Measurements from ENCODE around the gene AMH.

The AMH gene

DNA sequence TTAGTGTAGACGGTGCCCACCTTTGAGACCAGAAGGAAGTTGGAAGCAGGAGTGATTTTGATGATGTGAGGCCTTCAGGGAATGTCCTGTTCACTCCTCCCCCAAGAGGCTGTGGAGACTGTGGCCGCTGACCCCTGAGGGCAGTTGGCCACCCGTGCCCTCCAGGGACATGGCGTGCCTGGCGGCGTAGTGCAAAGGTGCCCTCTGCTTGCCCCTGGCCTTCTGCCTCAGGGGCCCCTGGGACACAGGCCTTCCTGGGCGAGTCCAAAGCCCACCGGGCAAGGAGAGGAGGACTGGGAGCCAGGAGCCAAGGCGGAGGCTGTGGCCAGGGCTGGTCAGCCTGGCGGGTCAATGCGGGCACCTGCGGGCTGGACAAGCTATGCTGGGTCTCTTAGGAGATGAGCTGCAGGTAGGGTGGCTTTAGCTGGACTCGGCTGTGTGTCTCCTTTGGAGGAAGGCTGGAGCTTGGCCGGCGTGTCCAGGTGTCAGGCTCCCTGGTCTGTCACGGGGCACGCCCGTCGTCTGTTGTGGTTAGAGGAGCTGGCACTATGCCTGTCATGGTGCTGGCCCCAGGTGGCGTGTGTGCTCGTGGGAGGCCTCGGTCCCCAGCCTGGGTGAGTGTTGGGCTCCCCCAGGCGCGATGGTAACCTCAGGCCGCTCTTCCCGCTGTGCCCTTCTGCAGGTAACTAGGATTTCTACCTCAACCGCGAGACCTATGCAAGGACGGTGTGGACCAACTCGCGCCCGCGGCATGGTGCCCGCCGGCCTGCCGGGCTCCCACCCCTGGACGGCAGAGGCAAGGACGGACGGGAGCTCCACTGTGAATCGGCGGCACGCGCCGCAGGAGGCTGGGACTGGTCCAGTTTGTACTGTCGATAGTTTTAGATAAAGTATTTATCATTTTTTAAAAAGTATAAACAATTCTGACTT is 19.8 kb upstream of the AMH start:
- POLR2A ChIA-PET, result no interaction called here
- no peak for DNase-seq (ENCODE audit: extremely low spot score)
- CTCF ChIA-PET, result interaction anchor here (0.9 to 1.3 kb wide), 5 partner anchors 8 to 163 kb away, joined by 3 to 4 read pairs (median 3); no protein-coding TSS in a partner anchor
- TF ChIP-seq, protein P1, sequence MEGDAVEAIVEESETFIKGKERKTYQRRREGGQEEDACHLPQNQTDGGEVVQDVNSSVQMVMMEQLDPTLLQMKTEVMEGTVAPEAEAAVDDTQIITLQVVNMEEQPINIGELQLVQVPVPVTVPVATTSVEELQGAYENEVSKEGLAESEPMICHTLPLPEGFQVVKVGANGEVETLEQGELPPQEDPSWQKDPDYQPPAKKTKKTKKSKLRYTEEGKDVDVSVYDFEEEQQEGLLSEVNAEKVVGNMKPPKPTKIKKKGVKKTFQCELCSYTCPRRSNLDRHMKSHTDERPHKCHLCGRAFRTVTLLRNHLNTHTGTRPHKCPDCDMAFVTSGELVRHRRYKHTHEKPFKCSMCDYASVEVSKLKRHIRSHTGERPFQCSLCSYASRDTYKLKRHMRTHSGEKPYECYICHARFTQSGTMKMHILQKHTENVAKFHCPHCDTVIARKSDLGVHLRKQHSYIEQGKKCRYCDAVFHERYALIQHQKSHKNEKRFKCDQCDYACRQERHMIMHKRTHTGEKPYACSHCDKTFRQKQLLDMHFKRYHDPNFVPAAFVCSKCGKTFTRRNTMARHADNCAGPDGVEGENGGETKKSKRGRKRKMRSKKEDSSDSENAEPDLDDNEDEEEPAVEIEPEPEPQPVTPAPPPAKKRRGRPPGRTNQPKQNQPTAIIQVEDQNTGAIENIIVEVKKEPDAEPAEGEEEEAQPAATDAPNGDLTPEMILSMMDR (IDR thresholded peaks at IDR 0.05; ENCODE audit: control extremely low read depth, extremely low read depth, low read depth, missing control alignments), result no peak

DNA sequence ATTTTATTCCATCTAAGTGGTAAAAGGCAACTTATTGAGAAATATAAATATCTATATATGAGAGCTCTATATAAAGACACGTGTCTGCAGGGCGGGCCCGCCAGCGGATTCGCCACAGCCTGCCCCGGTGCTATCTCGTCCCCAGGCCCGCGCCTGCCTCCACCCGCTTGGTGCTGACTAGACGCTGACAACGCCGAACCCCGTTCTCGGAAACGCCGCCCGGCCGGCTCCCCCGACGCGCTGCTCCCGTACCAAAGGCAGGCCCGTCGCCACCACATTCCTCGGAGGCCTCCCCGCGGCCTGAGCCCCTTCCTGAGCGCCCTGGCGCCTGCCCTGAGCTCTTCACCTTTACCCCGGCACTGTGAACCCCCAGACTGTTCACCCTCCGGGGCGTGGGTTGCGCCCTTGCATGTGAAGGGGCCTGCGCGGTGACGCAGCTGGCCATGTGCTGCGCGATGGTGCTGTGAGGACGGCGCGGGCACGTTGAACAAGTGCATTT is 19.0 kb upstream of the AMH start:
- ChIA-PET CTCF (interaction anchor here (0.9 to 1.3 kb wide), 7 partner anchors 9 to 341 kb away, joined by 3 to 4 read pairs (median 3); no protein-coding TSS in a partner anchor), POLR2A (no interaction called here)
- TF ChIP-seq, protein P1 (IDR thresholded peaks at IDR 0.05; ENCODE audit: control extremely low read depth, extremely low read depth, low read depth, missing control alignments), result no peak
- DNase-seq (ENCODE audit: extremely low spot score), result no peak

DNA sequence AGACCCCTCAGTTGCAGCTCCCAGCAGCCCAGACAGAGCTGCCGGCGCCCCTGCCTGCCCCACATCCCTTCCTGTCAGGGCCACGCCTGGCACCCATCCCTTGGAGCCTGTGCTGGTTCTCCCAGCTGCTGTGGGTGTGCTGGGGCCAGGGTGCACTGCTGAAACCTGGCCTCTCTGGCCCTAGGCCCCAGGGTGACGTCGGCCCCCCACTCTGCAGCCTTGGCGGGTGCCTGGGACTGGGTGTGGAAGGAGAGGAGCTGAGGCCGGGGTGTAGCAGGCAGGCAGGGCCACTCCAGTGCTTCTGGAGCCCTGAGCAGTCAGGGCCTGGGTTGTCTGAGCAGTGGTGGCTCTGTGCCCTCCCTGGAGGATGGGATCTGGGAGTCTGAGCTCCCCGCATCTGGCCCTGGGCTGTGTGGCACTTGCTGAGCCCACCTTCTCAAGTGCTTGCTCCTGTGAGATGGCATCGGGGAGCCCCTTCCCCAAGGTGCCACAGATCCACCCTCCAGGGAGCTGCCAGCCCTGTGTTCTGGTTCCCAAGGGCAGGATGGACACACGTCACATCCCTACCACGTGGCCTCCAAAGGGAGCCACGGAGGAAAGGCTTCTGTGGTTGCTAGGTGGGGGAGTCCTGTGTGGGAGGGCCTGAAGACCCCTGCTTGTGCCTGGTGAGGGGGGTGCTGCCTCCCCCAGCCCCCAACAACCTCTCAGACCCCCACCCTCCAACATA is 18.2 kb upstream of the AMH start:
- TF ChIP-seq, protein P1 (IDR thresholded peaks at IDR 0.05; ENCODE audit: control extremely low read depth, extremely low read depth, low read depth, missing control alignments), result no peak
- CTCF ChIA-PET, result interaction anchor here (1.0 to 1.3 kb wide), 6 partner anchors 30 to 342 kb away, joined by 3 to 4 read pairs (median 3); no protein-coding TSS in a partner anchor
- DNase-seq (ENCODE audit: extremely low spot score), result no peak
- POLR2A ChIA-PET, result interaction anchor here (0.6 kb wide), 1 partner anchor 85 kb away, joined by 9 read pairs; no protein-coding TSS in a partner anchor

DNA sequence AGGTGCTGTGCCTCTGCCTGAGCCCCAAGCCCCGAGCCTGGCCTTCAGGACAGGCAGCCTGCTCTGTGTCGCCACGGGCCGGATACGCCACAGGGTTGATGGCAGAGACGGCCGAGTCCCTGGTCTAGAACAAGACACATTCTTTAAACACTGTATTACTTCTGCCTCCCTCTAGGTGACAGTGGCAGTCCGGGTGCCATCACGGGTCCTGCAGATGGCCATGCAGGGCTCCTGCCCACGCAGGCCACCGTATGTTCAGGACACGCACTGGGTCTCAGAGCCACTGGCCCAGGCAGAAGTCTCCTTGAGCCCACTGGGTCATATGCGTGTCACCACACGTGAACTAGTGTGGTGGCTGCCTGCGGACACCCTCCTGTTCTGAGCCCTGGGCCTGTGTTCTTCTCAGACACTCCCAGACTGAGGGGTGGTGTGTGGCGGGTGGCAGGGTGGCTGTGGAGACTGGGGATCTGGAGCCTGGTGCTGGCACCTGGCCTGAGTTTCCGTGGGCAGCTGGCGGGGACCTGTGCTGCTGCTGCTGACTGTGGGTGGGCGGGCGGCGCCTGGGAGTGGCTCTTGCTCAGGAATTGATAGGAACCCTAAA is 17.4 kb upstream of the AMH start:
- TF ChIP-seq, protein P1 (IDR thresholded peaks at IDR 0.05; ENCODE audit: control extremely low read depth, extremely low read depth, low read depth, missing control alignments), result no peak
- ChIA-PET CTCF (interaction anchor here (1.2 kb wide), 1 partner anchor 44 kb away, joined by 3 read pairs; no protein-coding TSS in a partner anchor), POLR2A (no interaction called here)
- no peak for DNase-seq (ENCODE audit: extremely low spot score)

DNA sequence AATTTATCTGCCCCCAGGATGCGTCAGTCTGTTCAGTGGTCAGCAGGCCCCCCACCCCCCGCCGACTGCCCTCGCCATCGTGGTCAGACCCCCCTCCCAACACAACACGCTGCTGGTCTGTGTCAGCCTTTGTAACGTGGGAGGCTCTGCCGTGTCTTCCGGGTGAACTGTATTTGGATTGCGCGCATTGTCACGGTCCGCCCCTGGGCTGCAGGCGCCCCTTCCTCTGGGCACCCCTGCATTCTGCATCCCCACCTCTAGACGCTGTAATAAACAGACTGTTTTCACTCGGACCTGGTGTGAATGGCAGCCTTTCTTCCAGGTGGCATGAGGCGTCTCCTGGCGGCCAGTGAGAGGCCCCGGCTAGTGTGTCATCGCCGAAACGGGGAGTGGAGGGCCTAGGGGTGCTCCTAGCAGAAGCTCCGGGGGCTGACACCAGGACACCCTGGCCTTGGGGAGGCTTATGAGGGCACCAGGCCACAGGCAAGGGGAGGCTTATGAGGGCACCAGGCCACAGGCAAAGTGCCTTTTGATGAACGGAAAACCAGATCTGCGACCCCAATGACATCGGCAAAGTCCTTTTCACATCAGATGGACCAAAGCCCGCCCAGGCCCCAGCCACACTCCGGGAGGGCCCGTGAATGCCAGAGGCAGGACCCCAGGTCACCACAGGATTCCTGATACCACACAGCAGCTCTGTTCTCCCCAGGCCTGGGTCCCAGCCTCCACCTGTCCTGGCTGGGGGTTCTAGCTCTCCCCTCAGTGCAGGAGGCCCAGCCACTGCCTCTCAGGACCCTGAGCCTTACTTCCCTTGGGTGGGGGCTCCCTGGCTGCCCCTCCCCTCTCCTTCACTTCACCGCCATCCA is 16.6 kb upstream of the AMH start:
- no peak for DNase-seq (ENCODE audit: extremely low spot score)
- POLR2A ChIA-PET, result no interaction called here
- TF ChIP-seq, protein P1 (IDR thresholded peaks at IDR 0.05; ENCODE audit: control extremely low read depth, extremely low read depth, low read depth, missing control alignments), result no peak
- CTCF ChIA-PET, result no interaction called here

Data from GM10248 (cell line).